GM18511 (cell line): ENCODE results near the gene CASK.
"Not testable (repeated sequence)": the region's sequence is repeated elsewhere in the genome, so short reads cannot be mapped to it uniquely, and the experiment has no call there.

Experiments
- ATAC-seq: cut with Tn5 transposase; IDR thresholded peaks from one replicate; pipeline ENCODE4 v1.9.1; 2021; ENCODE audit warnings: mild to moderate bottlenecking, moderate library complexity; ENCODE audit not compliant: unreplicated experiment

Gene CASK

DNA sequence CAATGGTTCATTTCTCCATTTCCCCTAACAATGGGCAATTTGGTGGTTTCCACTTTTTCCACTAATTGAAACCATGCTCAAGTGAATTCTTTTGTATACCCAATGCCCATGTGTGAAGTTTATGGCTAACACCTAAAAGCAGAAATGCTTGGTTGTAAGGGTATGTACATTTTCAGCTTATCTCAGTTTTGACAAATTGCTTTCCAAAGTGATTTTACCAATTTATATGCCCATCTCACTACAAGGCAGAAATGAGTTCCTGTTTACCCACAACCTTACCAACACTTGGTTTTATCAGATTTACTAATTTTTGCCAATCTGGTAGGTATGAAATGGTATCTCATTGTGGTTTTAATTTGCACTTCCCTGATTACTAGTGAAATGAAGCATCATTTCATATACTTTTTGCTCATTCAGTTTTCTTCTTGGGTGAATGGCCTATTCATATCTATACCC, 219.8 kb downstream of the CASK start:
- no peak for ATAC-seq

DNA sequence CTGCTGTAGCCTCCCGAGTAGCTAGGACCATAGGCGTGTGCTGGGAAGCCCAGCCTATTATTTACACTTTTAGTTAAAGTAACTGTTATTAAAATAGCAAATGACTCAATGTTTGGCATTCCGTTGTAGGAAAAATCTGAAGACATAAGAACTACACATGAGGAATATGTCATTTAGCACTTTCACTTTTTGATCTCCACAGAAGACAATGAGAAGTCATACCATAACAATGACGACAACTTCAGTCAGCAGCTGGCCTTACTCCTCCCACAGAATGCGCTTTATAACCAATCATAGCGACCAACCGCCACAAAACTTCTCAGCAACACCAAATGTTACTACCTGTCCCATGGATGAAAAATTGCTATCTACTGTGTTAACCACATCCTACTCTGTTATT, 227.9 kb downstream of the CASK start:
- no peak for ATAC-seq

DNA sequence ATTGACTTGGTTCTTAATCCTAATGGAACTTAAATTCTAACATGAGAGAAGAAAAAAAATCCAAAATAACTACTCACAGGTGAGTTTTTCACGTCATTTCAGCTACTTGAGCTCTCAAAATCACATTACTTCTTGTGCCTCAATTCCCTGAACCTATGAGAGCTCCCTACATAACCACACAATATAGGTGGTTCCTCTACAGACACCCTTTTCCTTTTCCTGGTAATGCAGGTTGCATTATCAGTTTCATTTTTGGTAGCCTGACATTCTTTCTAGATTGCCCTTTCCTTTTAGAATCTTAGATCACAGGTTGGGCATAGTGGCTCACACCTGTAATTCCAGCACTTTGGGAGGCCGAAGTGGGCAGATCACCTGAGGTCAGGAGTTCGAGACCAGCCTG, 230.3 kb downstream of the CASK start:
- ATAC-seq, result no peak

DNA sequence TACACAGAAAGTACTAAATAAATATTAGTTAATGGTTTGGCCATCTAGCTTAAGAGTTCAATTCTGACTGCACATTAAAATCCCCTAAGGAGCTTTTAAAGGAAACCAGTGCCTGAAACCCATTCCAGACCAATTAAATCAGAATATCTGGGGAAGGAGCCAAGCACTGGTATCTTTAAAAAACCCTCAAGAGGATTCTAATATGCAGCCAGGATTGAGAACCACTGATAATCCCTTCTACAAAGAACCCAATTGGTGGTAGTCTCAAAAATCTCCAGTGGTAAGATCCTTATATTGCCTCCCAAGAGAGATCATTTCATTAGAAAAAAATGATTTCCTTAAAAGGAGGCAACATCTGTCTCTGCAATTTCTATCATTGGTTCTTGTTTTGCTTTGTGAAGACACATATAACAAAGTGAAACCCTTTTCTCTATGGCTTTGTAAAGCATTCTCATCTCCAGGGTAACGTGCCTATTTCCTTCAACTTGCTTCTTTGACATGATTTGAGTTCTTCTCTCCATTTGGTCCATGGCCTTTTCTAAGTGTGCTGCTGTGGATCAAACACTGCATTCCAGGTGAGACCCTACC, 231.1 kb downstream of the CASK start:
- ATAC-seq, result no peak

DNA sequence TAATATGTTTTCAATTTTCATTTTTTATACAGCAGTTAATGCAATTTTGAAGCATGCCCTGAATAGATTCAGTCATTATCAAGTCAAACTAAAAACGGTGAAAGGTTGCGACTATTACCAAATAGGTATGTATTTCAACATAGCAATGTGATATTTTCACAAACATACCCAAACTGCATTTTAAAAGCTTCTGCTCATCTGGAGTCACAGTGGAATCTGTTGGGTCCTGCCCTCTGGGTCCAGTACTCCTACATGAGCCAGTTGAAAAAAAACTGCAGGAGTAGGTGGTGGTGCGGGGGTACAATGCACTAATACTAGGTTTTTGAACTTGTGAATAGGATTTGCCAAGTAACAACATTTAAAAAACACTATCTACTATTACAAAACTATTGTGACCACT, 233.6 kb downstream of the CASK start:
- ATAC-seq, result no peak

DNA sequence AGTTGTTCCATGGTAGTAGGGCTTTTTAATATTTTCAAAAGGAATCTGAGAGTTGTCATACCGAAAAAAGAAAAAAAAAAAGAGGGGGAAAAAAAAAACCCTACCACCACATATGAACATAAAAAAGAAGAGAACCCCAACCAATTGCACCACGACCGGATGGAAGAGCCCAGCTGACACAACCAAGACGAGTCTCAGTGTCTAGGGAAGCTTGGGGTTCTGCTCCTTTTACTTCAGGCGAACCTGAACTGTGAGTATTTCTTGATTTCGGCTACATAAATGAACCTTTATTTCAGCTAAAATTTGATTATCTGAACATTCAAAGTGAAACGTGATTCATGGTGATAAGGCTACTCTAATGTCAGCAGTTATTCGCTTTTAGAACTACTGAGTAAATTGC, 234.5 kb downstream of the CASK start, which contains the start of gene GPR34:
GPR34 (plus strand) TSS at position 139 of the 400 bp plus-strand sequence. CDS start 6,661 bp downstream, outside the sequence.
- peak; percentile 46 for ATAC-seq

DNA sequence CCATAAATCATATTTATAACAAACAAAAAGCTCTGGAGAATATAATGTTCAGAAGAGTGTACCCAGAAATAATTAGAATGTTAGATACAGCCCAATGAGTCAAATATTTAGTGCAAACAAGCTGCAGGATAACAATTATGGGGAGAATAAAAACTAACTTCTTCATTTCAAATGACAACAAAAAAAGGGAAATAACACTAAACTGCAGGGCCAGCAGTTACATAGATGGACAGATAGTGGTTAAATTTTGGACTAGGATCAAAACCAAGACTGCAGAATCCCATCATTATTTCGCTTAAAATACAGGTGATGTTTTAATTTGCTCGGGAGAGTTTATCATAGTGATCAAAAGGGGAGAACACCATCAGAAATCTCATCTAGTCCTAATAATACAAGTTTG, 235.2 kb downstream of the CASK start:
- no peak for ATAC-seq

DNA sequence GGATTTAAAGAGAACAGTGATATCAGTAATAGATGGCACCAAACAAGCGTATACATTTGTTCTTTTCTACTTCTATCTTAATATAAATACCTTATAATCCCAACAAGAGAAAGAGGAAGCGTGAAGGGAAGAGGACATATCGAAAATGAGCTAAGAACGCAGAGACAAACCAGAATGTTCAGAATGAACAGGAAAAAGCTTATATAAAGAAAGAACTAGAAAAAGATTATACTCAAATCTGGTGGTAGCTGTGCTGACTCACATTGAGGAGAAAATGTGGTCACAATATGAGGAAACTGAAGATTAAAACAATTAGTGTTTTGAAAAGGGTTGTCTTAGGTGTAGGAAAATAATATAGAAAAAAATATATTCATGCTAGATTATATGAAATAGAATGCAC, 236.6 kb downstream of the CASK start:
- no peak for ATAC-seq

DNA sequence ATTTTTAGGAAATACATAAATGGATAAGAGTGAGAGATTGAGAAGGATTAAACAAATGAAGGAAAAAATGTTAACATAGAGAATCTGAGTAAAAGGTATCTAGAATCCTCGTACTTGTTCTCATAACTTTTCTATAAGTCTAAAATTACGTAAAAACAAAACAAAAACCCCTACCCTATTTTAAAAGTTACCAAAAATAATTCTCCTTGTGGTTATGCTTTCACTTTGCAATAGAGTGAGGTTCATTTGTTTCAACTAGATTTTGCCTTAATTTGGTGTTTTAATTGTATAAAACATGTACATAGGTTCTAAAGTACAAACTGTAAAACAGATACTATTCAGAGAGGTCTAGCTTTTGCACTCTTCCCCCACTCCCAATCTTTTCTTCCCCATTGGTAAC, 238.4 kb downstream of the CASK start:
- ATAC-seq, result no peak

DNA sequence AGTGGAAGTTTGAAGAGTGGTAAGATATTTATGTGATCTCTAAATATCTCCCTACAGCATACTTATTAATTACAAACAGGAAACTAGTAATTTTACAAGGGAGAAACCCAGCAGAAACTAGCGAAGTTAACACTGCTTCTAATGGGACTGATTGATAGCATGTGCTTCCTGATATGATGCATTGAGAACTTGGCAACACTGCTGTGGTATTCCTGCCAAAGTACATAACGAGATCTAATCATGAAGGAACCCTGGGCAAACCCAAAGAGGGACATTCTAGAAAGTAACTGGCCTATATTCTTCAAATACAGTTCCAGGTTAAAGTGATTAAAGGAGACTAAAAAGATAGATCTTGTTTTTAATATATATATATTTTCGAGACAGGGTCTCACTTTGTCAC, 239.2 kb downstream of the CASK start:
- ATAC-seq, result no peak

DNA sequence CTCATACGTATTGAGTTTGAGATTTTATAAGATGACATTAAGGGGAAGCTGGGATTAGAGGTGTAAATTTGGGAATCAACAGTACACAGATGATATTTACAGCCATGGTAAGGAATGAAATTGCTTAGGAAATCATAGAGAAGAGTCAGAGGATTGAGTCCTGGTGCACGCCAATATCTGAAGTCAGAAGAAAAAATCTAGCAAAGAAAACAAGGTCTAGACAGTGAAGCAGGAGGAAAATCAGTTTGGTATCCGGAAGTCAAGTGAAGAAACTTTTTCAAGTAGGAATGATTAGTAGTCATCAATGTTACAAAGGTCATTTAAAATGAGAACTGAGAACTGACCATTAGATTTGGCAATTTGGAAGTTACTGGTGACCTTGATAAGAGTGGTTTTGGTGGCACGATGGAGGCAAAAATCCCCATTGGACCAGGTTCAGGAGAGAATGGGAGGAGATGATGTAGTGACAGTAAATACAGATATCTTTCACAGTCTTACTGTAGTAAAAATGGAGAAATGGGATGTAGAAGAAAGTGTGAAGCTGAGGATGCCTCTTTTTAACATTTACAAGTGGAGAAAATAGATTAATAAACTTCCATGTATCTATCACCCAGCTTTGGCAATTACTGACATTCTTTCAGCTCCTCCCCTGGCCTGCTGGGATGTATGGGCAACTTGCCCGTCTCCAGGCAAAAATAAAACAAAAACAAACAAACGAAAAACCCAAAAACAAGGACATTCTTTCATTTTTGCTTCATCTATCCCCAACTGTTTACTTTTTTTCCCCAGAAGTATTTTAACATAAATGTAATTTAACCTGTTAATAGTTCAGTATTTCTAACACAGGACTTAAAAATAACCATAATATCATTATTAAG, 245.9 kb downstream of the CASK start:
- no peak for ATAC-seq

DNA sequence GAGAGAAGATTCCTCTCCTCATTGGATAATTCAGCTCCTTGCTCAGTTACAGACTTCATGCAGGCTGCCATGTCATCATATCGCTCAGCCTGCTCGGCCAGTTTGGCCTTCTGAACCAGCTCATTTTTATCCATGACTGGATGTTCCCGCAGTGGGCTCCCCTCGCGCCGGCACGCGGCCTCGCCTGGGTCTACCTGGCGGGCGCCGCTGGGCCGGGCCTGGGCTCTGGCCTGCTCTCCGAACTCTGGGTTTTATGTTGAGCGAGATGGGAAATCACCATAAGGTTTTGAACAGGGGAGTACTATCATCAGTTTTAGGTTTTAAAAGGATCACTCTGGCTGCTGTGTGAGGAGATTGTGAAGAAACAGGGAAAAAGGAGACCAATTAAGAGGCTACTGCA, 247.0 kb downstream of the CASK start:
- ATAC-seq, result not testable (repeated sequence)

DNA sequence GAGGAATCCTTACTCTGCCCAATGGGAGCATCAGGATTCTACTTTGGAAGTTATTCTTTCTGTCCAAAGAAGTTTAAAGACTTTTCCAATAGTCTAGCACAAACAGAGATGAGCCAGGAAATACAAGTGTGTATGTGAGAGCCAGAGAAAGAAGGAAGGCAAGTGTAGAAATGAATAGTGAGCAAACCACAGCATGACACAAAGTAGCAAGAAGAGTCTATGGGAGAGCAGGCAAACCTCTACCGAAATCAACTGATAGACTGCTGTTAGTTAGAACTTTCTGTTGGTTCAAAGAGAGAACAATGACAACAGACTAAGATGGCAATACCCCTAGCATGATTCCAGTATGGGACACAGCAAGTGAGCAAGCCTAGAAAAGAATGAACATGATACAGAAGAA, 250.7 kb downstream of the CASK start:
- ATAC-seq, result no peak

DNA sequence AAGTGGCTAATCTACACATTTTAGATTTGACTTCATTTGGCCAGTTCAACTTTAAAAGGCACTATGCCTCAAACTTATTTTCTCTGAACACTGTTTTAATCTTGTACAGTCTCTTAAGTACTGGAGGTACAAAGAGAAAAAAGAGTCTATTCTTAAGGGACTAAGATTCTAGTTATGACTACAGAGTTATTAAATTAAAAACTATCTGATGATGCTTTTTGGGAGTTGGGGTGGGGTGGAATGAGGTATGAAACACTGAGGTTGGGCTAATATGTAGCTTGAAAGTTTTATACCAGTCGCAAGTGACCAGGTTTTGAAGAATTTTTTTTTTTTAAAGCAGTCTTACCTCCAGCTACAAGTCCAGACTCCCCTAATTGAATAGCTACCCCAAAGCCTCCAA, 252.3 kb downstream of the CASK start:
- peak; percentile 59 for ATAC-seq

DNA sequence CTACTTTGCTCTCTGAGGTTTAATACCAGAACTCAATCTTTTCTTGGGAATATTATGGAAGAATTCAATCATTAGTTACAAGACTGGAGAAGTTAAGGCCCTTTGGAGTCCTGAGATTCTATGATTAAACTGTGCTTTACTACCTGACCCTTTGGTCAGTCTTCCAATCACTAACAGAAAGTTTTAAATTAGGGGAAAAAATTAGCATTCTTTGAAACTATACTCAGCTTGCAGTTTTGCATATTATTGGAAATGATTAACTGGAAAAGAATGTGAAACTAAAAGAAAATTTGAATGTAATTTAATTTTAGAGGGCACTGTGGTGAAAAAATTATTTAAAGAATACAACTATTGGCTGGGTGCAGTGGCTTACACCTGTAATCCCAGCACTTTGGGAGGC, 253.2 kb downstream of the CASK start:
- ATAC-seq, result no peak

DNA sequence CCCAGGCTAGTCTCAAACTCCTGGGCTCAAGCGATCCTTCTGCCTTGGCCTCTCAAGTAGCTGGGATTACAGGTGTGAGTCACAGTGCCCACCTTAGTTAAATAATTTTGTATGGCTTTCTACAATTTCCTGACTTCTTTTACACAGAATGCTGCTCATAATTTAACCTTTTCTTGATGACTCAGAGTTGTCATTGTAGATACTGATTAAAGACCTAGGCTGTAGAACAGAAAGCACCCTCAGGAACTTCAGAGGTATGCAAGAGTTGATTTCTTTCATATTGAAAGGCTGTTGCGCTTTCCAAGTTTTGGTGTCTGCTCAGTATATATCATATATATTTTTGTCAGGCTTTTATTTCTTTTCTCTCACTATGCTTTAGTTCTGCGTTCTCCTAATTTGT, 255.7 kb downstream of the CASK start:
- no peak for ATAC-seq

DNA sequence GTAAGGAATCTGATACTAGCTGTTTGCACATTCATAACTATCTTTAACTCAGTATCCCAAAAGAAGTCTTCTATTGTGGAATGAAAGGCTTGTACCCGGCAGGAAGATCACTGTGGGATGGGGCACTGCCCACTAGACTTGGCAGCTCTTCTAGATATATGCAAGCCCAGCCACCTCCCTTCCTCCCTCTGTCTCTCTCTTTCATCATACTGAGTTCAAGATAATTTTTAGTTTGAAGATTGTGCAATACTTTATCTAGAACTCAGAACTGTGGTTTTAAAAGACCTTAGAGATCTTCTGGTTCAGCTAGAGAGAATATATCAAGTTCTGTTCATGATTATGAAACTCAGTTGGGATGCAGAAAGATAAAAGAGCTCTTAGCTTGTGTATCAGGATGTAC, 257.1 kb downstream of the CASK start:
- ATAC-seq, result no peak

DNA sequence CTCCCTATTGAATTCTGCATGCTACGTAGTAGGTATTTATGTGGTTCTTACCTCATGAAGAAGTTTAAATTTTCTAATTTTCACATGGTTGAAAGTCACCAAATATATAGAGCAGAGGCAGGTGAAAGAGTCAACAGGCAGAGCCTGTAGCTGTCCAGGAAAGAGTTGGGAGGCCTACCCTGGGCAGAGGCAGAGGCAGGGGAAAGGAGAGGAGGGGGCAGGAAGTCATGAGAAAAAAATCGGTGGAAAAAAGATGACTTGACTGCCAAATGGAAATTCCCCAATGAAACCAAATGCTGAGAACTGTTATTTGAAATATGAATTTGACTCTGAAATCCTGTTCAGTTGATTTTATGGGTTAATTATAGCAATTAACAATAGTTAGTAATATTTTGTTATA, 257.7 kb downstream of the CASK start:
- no peak for ATAC-seq

DNA sequence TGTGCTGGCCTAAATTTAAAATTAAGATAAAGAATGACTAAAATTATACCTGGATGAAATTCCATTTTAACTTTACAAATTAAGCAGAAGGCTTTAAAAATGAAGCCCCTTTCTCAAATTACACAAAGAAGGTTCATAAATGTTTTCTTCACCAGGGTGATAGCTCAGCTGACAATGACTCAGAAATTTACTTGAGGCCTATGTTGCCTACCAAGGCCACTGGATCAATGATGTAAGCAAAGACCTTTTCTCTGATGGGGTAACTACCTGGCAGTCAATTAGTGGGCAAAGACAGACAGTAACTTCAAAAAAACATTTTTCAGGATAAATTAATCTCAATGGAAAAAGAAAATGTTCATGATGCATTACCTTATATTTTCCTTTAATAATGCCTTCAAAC, 258.4 kb downstream of the CASK start:
- no peak for ATAC-seq

DNA sequence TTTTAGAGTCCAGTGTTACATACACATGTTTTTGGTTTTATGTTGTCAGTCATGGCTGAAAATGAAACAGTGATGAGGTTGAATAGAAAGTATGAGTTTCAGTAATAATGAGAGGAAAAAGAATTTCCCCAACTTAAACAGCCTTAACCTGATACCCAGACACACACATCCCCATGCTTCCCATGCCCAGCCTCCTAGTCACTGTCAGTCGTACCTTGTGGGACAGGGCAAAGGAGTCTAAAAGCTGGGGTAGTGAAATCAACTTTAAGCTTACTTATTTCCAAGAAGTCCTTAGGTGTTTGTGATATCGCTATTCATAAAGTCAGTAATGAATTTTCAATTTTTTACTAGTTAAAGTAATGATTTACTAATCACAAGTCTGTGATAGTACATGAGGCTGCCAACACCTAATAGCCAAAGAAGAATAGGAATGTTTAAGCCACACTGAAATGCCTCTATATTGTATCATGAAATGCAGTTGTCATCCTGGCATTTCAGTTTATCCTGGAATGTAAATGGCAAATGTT, 258.9 kb downstream of the CASK start:
- peak; percentile 89 for ATAC-seq

DNA sequence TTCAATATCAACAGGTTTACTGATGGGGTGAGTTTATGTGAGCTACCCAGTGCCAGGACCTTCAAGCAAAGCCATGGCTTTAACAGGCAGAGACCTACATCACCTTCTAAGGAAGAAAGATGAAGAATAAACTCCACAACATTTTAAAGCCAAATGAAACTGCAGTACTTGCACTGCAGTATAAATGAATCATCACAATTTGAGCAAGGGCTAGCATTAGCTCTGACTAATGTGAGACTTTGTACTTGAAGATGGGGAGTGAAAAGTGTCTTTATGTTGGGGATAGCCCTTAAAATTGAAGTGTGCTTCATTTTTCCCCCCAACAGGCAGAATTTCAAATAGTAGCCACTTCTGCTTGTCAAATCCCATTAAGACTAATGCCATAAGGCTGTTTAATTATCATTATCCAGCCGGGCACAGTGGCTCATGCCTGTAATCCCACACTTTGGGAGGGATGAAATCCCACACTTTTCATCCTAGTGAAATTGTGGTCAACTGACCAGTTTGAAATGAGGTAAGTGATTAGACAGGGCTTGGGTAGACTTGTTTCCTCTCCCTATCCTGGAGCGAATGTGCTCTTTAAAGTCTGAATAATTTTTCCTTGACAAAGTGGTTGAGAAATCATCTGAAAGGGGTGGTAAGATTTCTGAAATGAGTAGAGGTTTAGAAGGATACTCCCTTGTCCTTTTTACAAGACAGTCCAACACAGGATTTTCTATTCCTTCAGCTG, 261.8 kb downstream of the CASK start:
- ATAC-seq, result no peak

DNA sequence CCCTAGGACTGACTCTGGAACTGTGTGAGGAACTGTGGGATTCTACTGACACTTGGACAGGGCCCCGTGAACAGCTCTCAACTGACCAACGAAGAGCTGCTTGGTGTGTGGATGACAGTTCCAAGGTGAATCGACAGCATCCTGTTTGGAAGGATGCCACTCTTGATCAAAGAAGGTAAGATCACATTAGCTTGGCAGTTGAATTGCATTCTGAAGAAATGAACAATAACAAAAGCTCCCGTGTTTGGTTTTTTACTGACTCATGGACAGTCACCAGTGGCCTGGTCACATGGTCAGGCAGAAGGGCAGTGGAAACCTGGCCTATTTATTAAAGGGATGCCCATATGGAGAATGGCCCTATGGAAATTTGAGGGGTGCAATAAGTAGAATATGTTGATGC, 267.7 kb downstream of the CASK start:
- ATAC-seq, result no peak
